ENCODE results near the gene FOXD4. TPM values are rescaled to one million over a fixed set of nuclear protein-coding genes. Genes with fewer than 3 reads are reported as not detected.
"Not testable (repeated sequence)": the region's sequence is repeated elsewhere in the genome, so short reads cannot be mapped to it uniquely, and the experiment has no call there.

Gene FOXD4
- total and polyA plus RNA-seq, 2 donors (not counting 3 experiments of a cell fraction or from before 2014, with no cell fraction given): 0.07 to 0.35 TPM

DNA sequence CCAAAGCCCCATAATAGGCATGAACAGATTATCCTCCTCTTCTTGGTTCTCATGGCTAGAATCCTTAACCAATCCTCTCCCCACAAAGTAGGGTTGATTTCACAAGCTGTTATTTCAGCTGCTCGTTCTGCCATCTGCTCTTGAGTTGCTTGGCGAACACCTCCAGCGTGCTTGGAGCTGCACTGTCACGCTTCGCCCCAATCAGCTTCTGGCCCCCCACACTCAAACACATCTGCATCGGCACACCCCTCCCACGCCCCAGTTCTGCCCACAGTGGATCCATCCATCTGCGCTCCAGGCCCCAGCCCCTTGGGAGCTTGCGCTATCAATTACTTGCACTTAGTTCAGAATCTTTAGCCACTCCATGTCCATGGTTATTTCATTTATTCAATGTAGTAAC, 17.8 kb downstream of the FOXD4 start:
- H3K9me1 ChIP-seq (replicated peaks; ENCODE audit: control insufficient read depth, extremely low read depth, insufficient read depth, low read length); FAIRE-seq; BruUV-seq (replicated peaks); H3K79me2 ChIP-seq (ENCODE audit: control insufficient read depth, insufficient read depth, low read length); H3K4me3 ChIP-seq (replicated peaks in 1 of 3; ENCODE audit: insufficient read depth in 1 of 3, low read depth in 1 of 3, low read length in 3 of 3); CTCF ChIA-PET; H3K4me1 ChIP-seq (ENCODE audit: control insufficient read depth, extremely low read depth, insufficient read depth, low read length); H3K9me3 ChIP-seq (replicated peaks; ENCODE audit: control insufficient read depth, insufficient read depth, low read length); H2AFZ ChIP-seq (ENCODE audit: low read depth, low read length); H3K36me3 ChIP-seq (ENCODE audit: control insufficient read depth in 2 of 2, extremely low read depth in 1 of 2, insufficient read depth in 2 of 2, low read length in 2 of 2); H3K27me3 ChIP-seq (ENCODE audit: control insufficient read depth in 2 of 2, insufficient read depth in 2 of 2, low read length in 2 of 2); H3K9ac ChIP-seq (replicated peaks; ENCODE audit: extremely low read depth, insufficient read depth, low read length); H4K20me1 ChIP-seq (replicated peaks; ENCODE audit: control insufficient read depth, extremely low read depth, insufficient read depth, low read length); intact Hi-C loops (cut with micrococcal nuclease); H3K4me2 ChIP-seq (ENCODE audit: insufficient read depth, low read length); POLR2A ChIA-PET; DNase-seq (ENCODE audit: low read depth, low spot score); dilution Hi-C loops (cut with MboI; ENCODE audit: extremely low pct_ligation_motif_present, low sequenced_read_pairs); H3K27ac ChIP-seq (ENCODE audit: insufficient read depth, low read depth, low read length): not testable (repeated sequence)

GRCh38 chr9:99867-100266, 18.4 kb downstream of the FOXD4 start:
- CTCF ChIA-PET; intact Hi-C loops (cut with micrococcal nuclease); H3K27ac ChIP-seq (ENCODE audit: insufficient read depth, low read depth, low read length); BruUV-seq (replicated peaks); H3K79me2 ChIP-seq (ENCODE audit: control insufficient read depth, insufficient read depth, low read length); H4K20me1 ChIP-seq (replicated peaks; ENCODE audit: control insufficient read depth, extremely low read depth, insufficient read depth, low read length); H3K36me3 ChIP-seq (ENCODE audit: control insufficient read depth in 2 of 2, extremely low read depth in 1 of 2, insufficient read depth in 2 of 2, low read length in 2 of 2); H3K9me1 ChIP-seq (replicated peaks; ENCODE audit: control insufficient read depth, extremely low read depth, insufficient read depth, low read length); H3K4me1 ChIP-seq (ENCODE audit: control insufficient read depth, extremely low read depth, insufficient read depth, low read length); H3K4me3 ChIP-seq (replicated peaks in 1 of 3; ENCODE audit: insufficient read depth in 1 of 3, low read depth in 1 of 3, low read length in 3 of 3); FAIRE-seq; H3K9me3 ChIP-seq (replicated peaks; ENCODE audit: control insufficient read depth, insufficient read depth, low read length); DNase-seq (ENCODE audit: low read depth, low spot score); H3K4me2 ChIP-seq (ENCODE audit: insufficient read depth, low read length); dilution Hi-C loops (cut with MboI; ENCODE audit: extremely low pct_ligation_motif_present, low sequenced_read_pairs); H2AFZ ChIP-seq (ENCODE audit: low read depth, low read length); H3K9ac ChIP-seq (replicated peaks; ENCODE audit: extremely low read depth, insufficient read depth, low read length); H3K27me3 ChIP-seq (ENCODE audit: control insufficient read depth in 2 of 2, insufficient read depth in 2 of 2, low read length in 2 of 2); POLR2A ChIA-PET: not testable (repeated sequence)

DNA sequence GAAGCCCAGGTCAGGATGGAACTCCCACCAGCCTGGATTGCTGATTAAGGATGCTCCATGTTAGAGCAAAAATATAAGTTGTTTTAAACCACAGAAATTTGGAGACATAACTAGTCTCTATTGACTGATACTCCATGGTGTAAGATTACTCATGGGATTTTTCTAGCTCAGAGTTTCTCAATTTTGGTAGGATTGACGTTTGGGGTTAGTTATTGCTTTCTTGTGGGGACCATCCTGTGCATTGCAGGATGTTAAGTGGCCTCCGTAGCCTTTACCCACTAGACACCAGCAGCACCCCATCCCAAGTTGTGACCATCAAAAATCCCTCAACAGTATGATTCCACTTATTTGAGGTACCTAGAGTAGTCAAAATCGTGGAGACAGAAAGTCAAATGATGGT, 19.4 kb downstream of the FOXD4 start:
- H2AFZ ChIP-seq (ENCODE audit: low read depth, low read length); H3K9me3 ChIP-seq (replicated peaks; ENCODE audit: control insufficient read depth, insufficient read depth, low read length); DNase-seq (ENCODE audit: low read depth, low spot score); H3K9me1 ChIP-seq (replicated peaks; ENCODE audit: control insufficient read depth, extremely low read depth, insufficient read depth, low read length); BruUV-seq (replicated peaks); POLR2A ChIA-PET; dilution Hi-C loops (cut with MboI; ENCODE audit: extremely low pct_ligation_motif_present, low sequenced_read_pairs); H3K4me1 ChIP-seq (ENCODE audit: control insufficient read depth, extremely low read depth, insufficient read depth, low read length); FAIRE-seq; H3K27ac ChIP-seq (ENCODE audit: insufficient read depth, low read depth, low read length); H3K4me2 ChIP-seq (ENCODE audit: insufficient read depth, low read length); H3K27me3 ChIP-seq (ENCODE audit: control insufficient read depth in 2 of 2, insufficient read depth in 2 of 2, low read length in 2 of 2); H3K9ac ChIP-seq (replicated peaks; ENCODE audit: extremely low read depth, insufficient read depth, low read length); H3K36me3 ChIP-seq (ENCODE audit: control insufficient read depth in 2 of 2, extremely low read depth in 1 of 2, insufficient read depth in 2 of 2, low read length in 2 of 2); H3K4me3 ChIP-seq (replicated peaks in 1 of 3; ENCODE audit: insufficient read depth in 1 of 3, low read depth in 1 of 3, low read length in 3 of 3); H3K79me2 ChIP-seq (ENCODE audit: control insufficient read depth, insufficient read depth, low read length); H4K20me1 ChIP-seq (replicated peaks; ENCODE audit: control insufficient read depth, extremely low read depth, insufficient read depth, low read length); intact Hi-C loops (cut with micrococcal nuclease); CTCF ChIA-PET: not testable (repeated sequence)

DNA sequence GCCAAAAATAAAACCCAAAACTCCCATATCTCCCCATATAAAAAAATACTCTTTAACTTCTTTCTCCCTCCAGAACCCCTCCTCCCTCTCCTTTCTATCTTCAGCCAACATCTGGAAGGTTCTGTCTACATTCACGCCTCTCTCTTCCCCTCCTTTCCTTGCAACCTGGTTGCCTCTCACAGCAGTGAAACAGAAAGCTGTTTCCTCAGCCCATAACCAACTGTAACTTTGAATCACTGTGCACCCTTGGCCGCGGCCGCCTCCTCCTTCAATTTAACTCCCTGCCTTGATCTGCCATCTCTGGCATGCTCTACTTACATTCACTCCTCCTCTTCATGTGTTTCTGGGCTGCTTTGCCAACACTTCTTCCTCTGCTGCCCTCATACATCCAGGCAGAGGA, 23.2 kb downstream of the FOXD4 start:
- intact Hi-C loops (cut with micrococcal nuclease); BruUV-seq (replicated peaks); H3K4me1 ChIP-seq (ENCODE audit: control insufficient read depth, extremely low read depth, insufficient read depth, low read length); DNase-seq (ENCODE audit: low read depth, low spot score); H3K27me3 ChIP-seq (ENCODE audit: control insufficient read depth in 2 of 2, insufficient read depth in 2 of 2, low read length in 2 of 2); H3K9me3 ChIP-seq (replicated peaks; ENCODE audit: control insufficient read depth, insufficient read depth, low read length); H3K4me3 ChIP-seq (replicated peaks in 1 of 3; ENCODE audit: insufficient read depth in 1 of 3, low read depth in 1 of 3, low read length in 3 of 3); H3K79me2 ChIP-seq (ENCODE audit: control insufficient read depth, insufficient read depth, low read length); H3K4me2 ChIP-seq (ENCODE audit: insufficient read depth, low read length); H3K9ac ChIP-seq (replicated peaks; ENCODE audit: extremely low read depth, insufficient read depth, low read length); POLR2A ChIA-PET; H2AFZ ChIP-seq (ENCODE audit: low read depth, low read length); FAIRE-seq; H3K36me3 ChIP-seq (ENCODE audit: control insufficient read depth in 2 of 2, extremely low read depth in 1 of 2, insufficient read depth in 2 of 2, low read length in 2 of 2); dilution Hi-C loops (cut with MboI; ENCODE audit: extremely low pct_ligation_motif_present, low sequenced_read_pairs); H3K9me1 ChIP-seq (replicated peaks; ENCODE audit: control insufficient read depth, extremely low read depth, insufficient read depth, low read length); H3K27ac ChIP-seq (ENCODE audit: insufficient read depth, low read depth, low read length); CTCF ChIA-PET; H4K20me1 ChIP-seq (replicated peaks; ENCODE audit: control insufficient read depth, extremely low read depth, insufficient read depth, low read length): not testable (repeated sequence)

Measured in endothelial cell of umbilical vein (primary cell).